ENCODE measurements around the gene UBL3. TPM values are rescaled to one million over a fixed set of nuclear protein-coding genes. Genes with fewer than 3 reads are reported as not detected.
A peak's percentile ranks its signal among the peaks of the same experiment; 100 is the strongest.

UBL3 gene
- total and polyA plus RNA-seq, 10 of the 15 experiments (the other 5 are each of a cell fraction or from before 2014, with no cell fraction given) = 5.5 to 13.7 (median 10.6) TPM

GRCh38 chr13:29785978-29786377 lies 64.4 kb downstream of the UBL3 start (continued):
- TF ChIP-seq RFX5 (IDR thresholded peaks at IDR 0.05; ENCODE audit: low read depth, low read length) = no peak
- no peak for TF ChIP-seq ZNF687 (IDR thresholded peaks at IDR 0.05)
- TF ChIP-seq LARP7 (IDR thresholded peaks at IDR 0.05) = no peak
- no peak for TF ChIP-seq KDM1A (IDR thresholded peaks at IDR 0.05; ENCODE audit: borderline replicate concordance)

DNA sequence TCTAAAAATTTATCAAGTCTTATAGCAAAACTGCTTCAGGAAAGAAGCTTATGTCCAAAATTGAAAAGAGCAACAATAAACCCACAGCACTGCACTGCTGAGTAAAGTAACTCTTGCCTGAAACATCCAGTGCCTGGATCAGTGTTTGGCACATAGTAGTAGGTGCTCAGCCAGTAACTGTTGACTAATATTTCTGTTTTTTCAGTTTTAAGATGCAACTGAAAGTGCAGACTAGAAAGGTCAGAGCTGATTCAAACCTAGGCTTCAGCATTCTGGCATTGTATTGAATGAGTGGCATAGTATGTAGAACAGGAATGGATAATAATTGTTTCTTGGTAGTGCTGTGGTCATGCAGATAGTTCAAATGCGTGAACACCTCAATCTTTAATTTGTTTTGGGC lies 67.6 kb downstream of the UBL3 start:
- Histone ChIP-seq H3K4me2 (ENCODE audit: control insufficient read depth, insufficient read depth) (peak overlapping the region; percentile 4; the same call in 1 of the 2 replicates), H2AFZ (ENCODE audit: control insufficient read depth, low read depth, low read length) (no peak overlapping the region), H4K20me1 (ENCODE audit: control insufficient read depth, insufficient read depth) (no peaks in the 10 kb centered on the region), H3K9me3 (replicated peaks; ENCODE audit: control insufficient read depth, insufficient read depth, low read length) (no peaks in the 10 kb centered on the region; the same call in 2 of the 3 replicates), H3K9ac (ENCODE audit: control insufficient read depth, insufficient read depth, low read length) (no peak overlapping the region), H3K27me3 (replicated peaks in 1 of 2; ENCODE audit: control insufficient read depth in 2 of 2, insufficient read depth in 2 of 2, low read length in 1 of 2) (no peaks in the 10 kb centered on the region), H3K4me3 (no peak overlapping the region), H3K27ac (ENCODE audit: control insufficient read depth, insufficient read depth) (peak overlapping the region; percentile 33; the same call in 1 of the 2 replicates), H3K36me3 (ENCODE audit: control insufficient read depth in 2 of 2, insufficient read depth in 2 of 2, low read length in 1 of 2) (no peaks in the 10 kb centered on the region), H3K4me1 (ENCODE audit: control insufficient read depth, insufficient read depth, low read length) (no peaks in the 10 kb centered on the region), H3K79me2 (ENCODE audit: control insufficient read depth, insufficient read depth, low read length) (no peaks in the 10 kb centered on the region)
- DNase-seq (ENCODE audit: low read depth, low spot score) = no peak
- WGBS (ENCODE audit: insufficient coverage, insufficient replicate concordance, low lambda C conversion rate, missing lambda C conversion rate) = 59% methylated on average over 1 of the region's 1 CpG
- ChIA-PET SMC1A (ENCODE audit: uncharacterized antibody, unreplicated experiment) (interaction anchor here (0.6 to 2.3 kb wide), 6 partner anchors 8 to 218 kb away, joined by 3 to 8 read pairs (median 4); no protein-coding TSS in a partner anchor), POLR2A (no interaction called here), RAD21 (ENCODE audit: unreplicated experiment) (interaction anchor here (0.8 to 1.4 kb wide), 4 partner anchors 12 to 67 kb away, joined by 3 to 4 read pairs (median 4); no protein-coding TSS in a partner anchor), CTCF (interaction anchor here (0.9 to 3.1 kb wide), 7 partner anchors 10 to 329 kb away, joined by 3 to 19 read pairs (median 4); no protein-coding TSS in a partner anchor)
- intact Hi-C loops (cut with micrococcal nuclease; ENCODE audit: unreplicated experiment) = no loop called here
- ATAC-seq = peak; percentile 88
- FAIRE-seq = peak; percentile 83
- in situ Hi-C loops (cut with MboI) = no loop called here
- BruUV-seq (replicated peaks) = no TSS peak
- TF ChIP-seq SUPT20H (IDR thresholded peaks at IDR 0.05; ENCODE audit: borderline replicate concordance, control insufficient read depth, low read depth, low read length) (no peak), SPI1 (IDR thresholded peaks at IDR 0.05; ENCODE audit: borderline replicate concordance, insufficient read depth, low read depth, low read length) (no peak), MXI1 (IDR thresholded peaks at IDR 0.05; ENCODE audit: low read depth, low read length) (no peak), TCF7 (IDR thresholded peaks at IDR 0.05; ENCODE audit: borderline replicate concordance) (no peak), ZNF217 (IDR thresholded peaks at IDR 0.05) (no peak), SMAD1 (IDR thresholded peaks at IDR 0.05; ENCODE audit: low read depth, partially characterized antibody) (no peak), POLR2AphosphoS5 (IDR thresholded peaks at IDR 0.05; ENCODE audit: low read length) (no peak), ZNF384 (IDR thresholded peaks at IDR 0.05; ENCODE audit: borderline replicate concordance, low read depth, low read length) (no peak)
- TF ChIP-seq, protein P1, sequence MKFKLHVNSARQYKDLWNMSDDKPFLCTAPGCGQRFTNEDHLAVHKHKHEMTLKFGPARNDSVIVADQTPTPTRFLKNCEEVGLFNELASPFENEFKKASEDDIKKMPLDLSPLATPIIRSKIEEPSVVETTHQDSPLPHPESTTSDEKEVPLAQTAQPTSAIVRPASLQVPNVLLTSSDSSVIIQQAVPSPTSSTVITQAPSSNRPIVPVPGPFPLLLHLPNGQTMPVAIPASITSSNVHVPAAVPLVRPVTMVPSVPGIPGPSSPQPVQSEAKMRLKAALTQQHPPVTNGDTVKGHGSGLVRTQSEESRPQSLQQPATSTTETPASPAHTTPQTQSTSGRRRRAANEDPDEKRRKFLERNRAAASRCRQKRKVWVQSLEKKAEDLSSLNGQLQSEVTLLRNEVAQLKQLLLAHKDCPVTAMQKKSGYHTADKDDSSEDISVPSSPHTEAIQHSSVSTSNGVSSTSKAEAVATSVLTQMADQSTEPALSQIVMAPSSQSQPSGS (IDR thresholded peaks at IDR 0.05; ENCODE audit: low read length) = no peak
- TF ChIP-seq, protein P2, sequence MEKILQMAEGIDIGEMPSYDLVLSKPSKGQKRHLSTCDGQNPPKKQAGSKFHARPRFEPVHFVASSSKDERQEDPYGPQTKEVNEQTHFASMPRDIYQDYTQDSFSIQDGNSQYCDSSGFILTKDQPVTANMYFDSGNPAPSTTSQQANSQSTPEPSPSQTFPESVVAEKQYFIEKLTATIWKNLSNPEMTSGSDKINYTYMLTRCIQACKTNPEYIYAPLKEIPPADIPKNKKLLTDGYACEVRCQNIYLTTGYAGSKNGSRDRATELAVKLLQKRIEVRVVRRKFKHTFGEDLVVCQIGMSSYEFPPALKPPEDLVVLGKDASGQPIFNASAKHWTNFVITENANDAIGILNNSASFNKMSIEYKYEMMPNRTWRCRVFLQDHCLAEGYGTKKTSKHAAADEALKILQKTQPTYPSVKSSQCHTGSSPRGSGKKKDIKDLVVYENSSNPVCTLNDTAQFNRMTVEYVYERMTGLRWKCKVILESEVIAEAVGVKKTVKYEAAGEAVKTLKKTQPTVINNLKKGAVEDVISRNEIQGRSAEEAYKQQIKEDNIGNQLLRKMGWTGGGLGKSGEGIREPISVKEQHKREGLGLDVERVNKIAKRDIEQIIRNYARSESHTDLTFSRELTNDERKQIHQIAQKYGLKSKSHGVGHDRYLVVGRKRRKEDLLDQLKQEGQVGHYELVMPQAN (conservative IDR thresholded peaks at IDR 0.05) = no peak
